ENCODE measurements around the gene UGT1A10. TPM values are rescaled to one million over a fixed set of nuclear protein-coding genes. Genes with fewer than 3 reads are reported as not detected.

Gene UGT1A10
- total RNA-seq, 2 experiments from 2014 or later: not detected

GRCh38 chr2:233673896-233674295 lies 37.6 kb downstream of the UGT1A10 start:
- Mint-ChIP-seq H3K9me3 (no peaks in the 10 kb centered on the region), H3K27ac (no peak overlapping the region), H3K4me3 (no peak overlapping the region), H3K4me1 (no peaks in the 10 kb centered on the region), H3K36me3 (no peaks in the 10 kb centered on the region), H3K27me3 (peaks cover 14% of the 10 kb centered on the region)
- no peak for DNase-seq

DNA sequence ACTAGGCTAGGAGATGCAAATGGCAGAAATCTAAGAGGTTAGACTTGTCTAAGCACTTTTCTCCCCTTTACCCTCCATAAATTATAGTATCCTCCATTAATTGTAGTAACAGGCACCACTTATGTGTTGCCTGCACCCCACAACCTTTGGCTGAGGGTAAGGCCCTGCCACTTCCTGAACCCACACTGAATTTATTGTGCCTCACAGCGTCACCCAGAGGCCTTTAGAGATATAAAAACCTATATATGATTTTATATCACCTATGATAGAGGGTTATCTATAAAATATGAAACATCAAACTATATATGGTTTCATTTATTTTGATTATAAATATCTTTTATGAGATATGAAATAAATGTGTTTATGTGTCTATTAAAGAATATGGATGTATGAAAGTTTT lies 38.1 kb downstream of the UGT1A10 start:
- peaks cover 15% of the 10 kb centered on the region for H3K27me3 Mint-ChIP-seq
- no peak overlapping the region for H3K27ac Mint-ChIP-seq
- no peak overlapping the region for H3K4me3 Mint-ChIP-seq
- no peaks in the 10 kb centered on the region for H3K4me1 Mint-ChIP-seq
- no peaks in the 10 kb centered on the region for H3K36me3 Mint-ChIP-seq
- H3K9me3 Mint-ChIP-seq: no peaks in the 10 kb centered on the region
- no peak for DNase-seq

GRCh38 chr2:233674995-233675394 lies 38.7 kb downstream of the UGT1A10 start:
- H3K4me3 Mint-ChIP-seq: no peak overlapping the region
- H3K27me3 Mint-ChIP-seq: peaks cover 22% of the 10 kb centered on the region
- H3K27ac Mint-ChIP-seq: no peak overlapping the region
- H3K36me3 Mint-ChIP-seq: no peaks in the 10 kb centered on the region
- DNase-seq: no peak
- no peaks in the 10 kb centered on the region for H3K9me3 Mint-ChIP-seq
- no peaks in the 10 kb centered on the region for H3K4me1 Mint-ChIP-seq

DNA sequence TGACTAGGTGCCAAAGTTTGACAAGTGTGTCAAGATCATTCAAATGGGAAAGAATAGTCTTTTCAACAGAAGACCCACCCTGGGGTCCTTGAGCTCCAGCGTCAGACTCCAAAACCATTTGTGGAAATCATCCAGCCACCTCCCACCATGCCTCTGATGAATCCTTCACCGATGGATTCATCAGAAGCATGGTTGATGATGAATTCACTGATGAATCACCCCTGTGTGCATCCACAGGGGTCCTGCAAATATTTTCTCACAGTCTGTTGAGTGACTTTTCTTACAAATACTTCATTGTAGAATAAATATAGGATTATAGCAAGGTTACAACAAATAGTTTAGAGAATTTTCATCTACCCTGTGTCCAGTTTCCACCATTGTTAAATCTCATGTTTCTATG lies 39.8 kb downstream of the UGT1A10 start:
- no peak overlapping the region for H3K27ac Mint-ChIP-seq
- H3K36me3 Mint-ChIP-seq: no peaks in the 10 kb centered on the region
- H3K4me3 Mint-ChIP-seq: no peak overlapping the region
- DNase-seq: no peak
- H3K4me1 Mint-ChIP-seq: no peaks in the 10 kb centered on the region
- peaks cover 23% of the 10 kb centered on the region for H3K27me3 Mint-ChIP-seq
- H3K9me3 Mint-ChIP-seq: no peaks in the 10 kb centered on the region

- no peak overlapping the region for H3K27ac Mint-ChIP-seq
- DNase-seq: no peak
- H3K36me3 Mint-ChIP-seq: no peaks in the 10 kb centered on the region
- no peak overlapping the region for H3K4me3 Mint-ChIP-seq
- H3K4me1 Mint-ChIP-seq: no peaks in the 10 kb centered on the region
- H3K27me3 Mint-ChIP-seq: peaks cover 16% of the 10 kb centered on the region
- H3K9me3 Mint-ChIP-seq: no peaks in the 10 kb centered on the region
Observed at GRCh38 chr2:233679196-233679595, 42.9 kb downstream of the UGT1A10 start.

DNA sequence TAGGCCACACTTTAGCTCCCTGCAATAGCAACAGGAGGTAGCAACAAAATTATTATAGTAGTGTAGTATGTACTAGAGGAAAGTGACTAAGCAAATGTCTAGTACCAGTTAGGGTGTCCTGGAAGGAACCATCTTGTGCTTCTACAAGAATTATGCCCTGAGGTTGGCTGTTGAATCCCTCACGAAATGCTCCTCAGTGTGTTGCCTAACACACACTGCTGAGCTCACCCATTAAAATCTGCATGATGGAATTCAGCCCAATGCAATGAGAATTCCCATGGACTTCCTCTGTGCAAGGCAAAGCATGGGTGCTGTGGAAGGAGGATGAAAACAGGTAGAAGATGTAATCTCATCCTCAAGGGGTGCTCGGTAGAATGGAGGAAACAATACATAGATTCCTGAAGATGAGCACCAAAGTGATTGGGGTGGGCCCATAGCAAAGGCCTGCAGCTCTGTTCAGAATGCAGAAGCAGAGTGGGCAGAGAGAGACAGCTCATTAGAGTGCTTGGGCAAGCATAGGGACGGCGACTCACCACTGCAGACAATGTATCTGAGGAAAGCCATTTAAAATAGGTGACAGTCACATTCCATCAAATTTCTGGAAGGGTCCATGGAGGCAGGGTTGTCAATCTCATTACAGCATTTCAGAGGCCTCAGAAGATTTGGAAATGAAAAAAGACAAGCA lies 44.3 kb downstream of the UGT1A10 start:
- Mint-ChIP-seq H3K36me3 (no peaks in the 10 kb centered on the region), H3K27ac (no peak overlapping the region), H3K27me3 (peaks cover 16% of the 10 kb centered on the region), H3K4me3 (no peak overlapping the region), H3K9me3 (no peaks in the 10 kb centered on the region), H3K4me1 (no peaks in the 10 kb centered on the region)
- DNase-seq: no peak

DNA sequence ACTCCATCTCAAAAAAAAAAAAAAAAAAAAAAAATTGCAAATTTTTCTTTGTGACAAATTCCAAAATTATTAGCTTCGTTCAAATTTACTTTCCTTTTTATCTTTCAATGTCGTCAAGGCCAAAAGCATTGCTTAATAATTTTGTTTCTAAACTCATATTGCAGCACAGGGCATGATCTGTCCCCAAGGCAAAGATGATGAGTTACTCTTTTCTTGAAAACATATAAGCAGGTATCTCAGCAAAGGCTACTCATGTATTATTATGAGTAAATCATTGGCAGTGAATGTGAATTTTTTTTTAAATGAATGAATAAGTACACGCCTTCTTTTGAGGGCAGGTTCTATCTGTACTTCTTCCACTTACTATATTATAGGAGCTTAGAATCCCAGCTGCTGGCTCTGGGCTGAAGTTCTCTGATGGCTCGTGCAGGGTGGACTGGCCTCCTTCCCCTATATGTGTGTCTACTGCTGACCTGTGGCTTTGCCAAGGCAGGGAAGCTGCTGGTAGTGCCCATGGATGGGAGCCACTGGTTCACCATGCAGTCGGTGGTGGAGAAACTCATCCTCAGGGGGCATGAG lies 45.4 kb downstream of the UGT1A10 start, which contains the start of gene UGT1A7:
UGT1A7 (plus strand) TSS at position 381 of the 579 bp plus-strand sequence; CDS start at position 418, 37 bp downstream.
- no peak within 1 kb of the TSS for H3K4me3 Mint-ChIP-seq
- no peaks in the 10 kb centered on the region for H3K4me1 Mint-ChIP-seq
- no peaks in the 10 kb centered on the region for H3K36me3 Mint-ChIP-seq
- no peaks in the 10 kb centered on the region for H3K9me3 Mint-ChIP-seq
- no peak for DNase-seq
- no peak within 1 kb of the TSS for H3K27ac Mint-ChIP-seq
- peaks cover 12% of the 10 kb centered on the region for H3K27me3 Mint-ChIP-seq

GRCh38 chr2:233684640-233685039 lies 48.4 kb downstream of the UGT1A10 start:
- Mint-ChIP-seq H3K4me3 (no peak overlapping the region), H3K36me3 (no peaks in the 10 kb centered on the region), H3K27me3 (peaks cover 9% of the 10 kb centered on the region), H3K4me1 (peaks cover 2% of the 10 kb centered on the region), H3K27ac (no peak overlapping the region), H3K9me3 (no peaks in the 10 kb centered on the region)
- DNase-seq: no peak

DNA sequence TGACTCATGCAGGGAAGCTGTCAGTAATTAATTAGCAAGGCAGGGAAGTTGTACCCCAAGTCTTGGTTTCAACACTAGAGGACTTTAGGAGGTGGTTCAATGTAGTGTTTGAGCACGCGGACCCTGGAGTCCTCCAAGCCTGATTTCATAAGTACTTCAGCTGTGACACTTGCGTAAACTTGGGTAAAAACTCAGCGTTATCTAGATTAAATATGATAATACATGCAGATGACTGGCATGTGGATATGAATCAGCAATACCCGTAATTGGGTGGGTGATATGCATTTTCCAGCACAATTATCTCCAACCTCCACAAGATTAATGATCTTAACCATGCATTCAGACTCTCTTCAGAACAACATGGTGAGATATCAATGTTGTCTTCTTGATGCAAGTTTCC lies 50.7 kb downstream of the UGT1A10 start:
- Mint-ChIP-seq H3K36me3 (no peaks in the 10 kb centered on the region), H3K9me3 (no peaks in the 10 kb centered on the region), H3K4me1 (peaks cover 2% of the 10 kb centered on the region), H3K4me3 (no peak overlapping the region), H3K27me3 (peaks cover 4% of the 10 kb centered on the region), H3K27ac (no peak overlapping the region)
- no peak for DNase-seq

- H3K27me3 Mint-ChIP-seq: peaks cover 4% of the 10 kb centered on the region
- no peaks in the 10 kb centered on the region for H3K9me3 Mint-ChIP-seq
- H3K4me1 Mint-ChIP-seq: peaks cover 2% of the 10 kb centered on the region
- H3K27ac Mint-ChIP-seq: no peak overlapping the region
- no peak for DNase-seq
- no peak overlapping the region for H3K4me3 Mint-ChIP-seq
- H3K36me3 Mint-ChIP-seq: no peaks in the 10 kb centered on the region
Observed at GRCh38 chr2:233688341-233688740, 52.1 kb downstream of the UGT1A10 start.

GRCh38 chr2:233689031-233689430 lies 52.8 kb downstream of the UGT1A10 start:
- no peaks in the 10 kb centered on the region for H3K9me3 Mint-ChIP-seq
- no peak overlapping the region for H3K27ac Mint-ChIP-seq
- H3K4me3 Mint-ChIP-seq: no peak overlapping the region
- DNase-seq: no peak
- peaks cover 2% of the 10 kb centered on the region for H3K4me1 Mint-ChIP-seq
- no peaks in the 10 kb centered on the region for H3K36me3 Mint-ChIP-seq
- H3K27me3 Mint-ChIP-seq: peaks cover 4% of the 10 kb centered on the region

GRCh38 chr2:233689501-233689900 lies 53.3 kb downstream of the UGT1A10 start:
- no peaks in the 10 kb centered on the region for H3K36me3 Mint-ChIP-seq
- no peak overlapping the region for H3K4me3 Mint-ChIP-seq
- no peaks in the 10 kb centered on the region for H3K9me3 Mint-ChIP-seq
- peaks cover 4% of the 10 kb centered on the region for H3K27me3 Mint-ChIP-seq
- peaks cover 2% of the 10 kb centered on the region for H3K4me1 Mint-ChIP-seq
- DNase-seq: no peak
- H3K27ac Mint-ChIP-seq: no peak overlapping the region

DNA sequence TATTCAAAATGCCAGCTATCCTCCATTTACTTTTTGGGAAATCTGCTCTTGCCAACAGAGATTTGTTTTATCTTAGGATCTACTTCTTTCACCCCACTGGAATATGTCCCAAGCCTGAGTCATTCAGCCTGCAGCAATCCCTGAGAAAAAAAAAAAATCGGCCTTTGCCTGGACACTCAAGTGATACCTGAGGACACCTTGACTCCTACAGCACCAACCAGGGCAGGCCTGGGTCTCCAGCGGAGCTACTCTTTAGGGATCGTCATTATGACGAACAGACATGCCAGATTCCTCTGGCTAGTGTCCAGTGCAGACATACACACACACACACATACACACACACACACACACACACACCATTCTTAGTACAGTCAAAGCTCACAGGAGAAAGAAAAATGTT lies 54.2 kb downstream of the UGT1A10 start:
- Mint-ChIP-seq H3K27me3 (peaks cover 4% of the 10 kb centered on the region), H3K4me3 (no peak overlapping the region), H3K27ac (no peak overlapping the region), H3K4me1 (peaks cover 2% of the 10 kb centered on the region), H3K9me3 (no peaks in the 10 kb centered on the region), H3K36me3 (no peaks in the 10 kb centered on the region)
- DNase-seq: no peak

GRCh38 chr2:233691443-233692433 lies 55.5 kb downstream of the UGT1A10 start:
- Mint-ChIP-seq H3K36me3 (no peaks in the 10 kb centered on the region), H3K9me3 (no peaks in the 10 kb centered on the region), H3K27ac (no peak overlapping the region), H3K4me3 (no peak overlapping the region), H3K4me1 (peaks cover 2% of the 10 kb centered on the region), H3K27me3 (peaks cover 4% of the 10 kb centered on the region)
- DNase-seq: no peak

GRCh38 chr2:233692648-233693047 lies 56.4 kb downstream of the UGT1A10 start, which contains the start of gene UGT1A6:
TSS of gene UGT1A6 (plus strand) at chr2:233692890. CDS start at chr2:233693005, 115 bp downstream.
- H3K36me3 Mint-ChIP-seq: no peaks in the 10 kb centered on the region
- DNase-seq: no peak
- no peak within 1 kb of the TSS for H3K4me3 Mint-ChIP-seq
- no peaks in the 10 kb centered on the region for H3K9me3 Mint-ChIP-seq
- peaks cover 2% of the 10 kb centered on the region for H3K4me1 Mint-ChIP-seq
- peaks cover 4% of the 10 kb centered on the region for H3K27me3 Mint-ChIP-seq
- H3K27ac Mint-ChIP-seq: no peak within 1 kb of the TSS
